ENCODE results near the gene ALDH2. TPM values are rescaled to one million over a fixed set of nuclear protein-coding genes. Genes with fewer than 3 reads are reported as not detected.
"Not testable (repeated sequence)": the region's sequence is repeated elsewhere in the genome, so short reads cannot be mapped to it uniquely, and the experiment has no call there.

ALDH2 gene
- total RNA-seq = 43.4 and 53.7 TPM in 2 replicates
- 27.2 and 27.7 TPM in 2 replicates for polyA plus RNA-seq
- 35.8 and 40.5 TPM in 2 replicates for polyA plus RNA-seq (2012)
- 19.8 and 40.5 TPM in 2 replicates for polyA minus RNA-seq (ENCODE audit: low replicate concordance)

- Histone ChIP-seq H3K9me3 (ENCODE audit: control insufficient read depth, insufficient read depth, low read depth, low read length) (no peaks in the 10 kb centered on the region), H3K4me3 (replicated peaks in 1 of 4; ENCODE audit: control extremely low read depth in 1 of 4, insufficient read depth in 1 of 4, low read depth in 3 of 4, low read length in 4 of 4) (peak within 1 kb of the TSS; percentile 24 to 80 (median 64)), H3K4me2 (ENCODE audit: extremely low read depth, insufficient read depth, low read length) (peak within 1 kb of the TSS; percentile 64), H3K27ac (ENCODE audit: insufficient read depth, low read length) (no peak within 1 kb of the TSS), H2AFZ (ENCODE audit: low read length) (peak within 1 kb of the TSS; percentile 17), H3K9ac (ENCODE audit: insufficient read depth, low read length) (peak within 1 kb of the TSS; percentile 58), H3K27me3 (ENCODE audit: control insufficient read depth, insufficient read depth, low read length) (no peaks in the 10 kb centered on the region), H4K20me1 (ENCODE audit: control insufficient read depth, extremely low read depth, insufficient read depth, low read length) (no peaks in the 10 kb centered on the region), H3K4me1 (ENCODE audit: control insufficient read depth, extremely low read depth, insufficient read depth, low read length) (peaks cover 3% of the 10 kb centered on the region), H3K36me3 (ENCODE audit: control insufficient read depth, insufficient read depth, low read length) (no peaks in the 10 kb centered on the region), H3K79me2 (ENCODE audit: control insufficient read depth, insufficient read depth, low read length) (no peaks in the 10 kb centered on the region)
- TF ChIP-seq CTCF (conservative IDR thresholded peaks at IDR 0.05 in 1 of 2, IDR thresholded peaks at IDR 0.05 in 1 of 2; ENCODE audit: low read depth in 1 of 2, low read length in 2 of 2) (no peak), EZH2 (IDR thresholded peaks at IDR 0.05; ENCODE audit: low read length, missing control alignments) (no peak)
- DNase-seq (ENCODE audit: low read depth in 2 of 2) = peak; percentile 55 to 61
These were observed at the start of gene ALDH2 for GRCh38 chr12:111766608-111767361. Gene ALDH2 (plus strand): TSS chr12:111766933. CDS start chr12:111766983, 50 bp downstream.

GRCh38 chr12:111719316-111719715 is 47.4 kb upstream of the ALDH2 start:
- not testable (repeated sequence) for H3K27me3 ChIP-seq (ENCODE audit: control insufficient read depth, insufficient read depth, low read length); H4K20me1 ChIP-seq (ENCODE audit: control insufficient read depth, extremely low read depth, insufficient read depth, low read length); H3K27ac ChIP-seq (ENCODE audit: insufficient read depth, low read length); H3K9ac ChIP-seq (ENCODE audit: insufficient read depth, low read length); H3K79me2 ChIP-seq (ENCODE audit: control insufficient read depth, insufficient read depth, low read length); H3K36me3 ChIP-seq (ENCODE audit: control insufficient read depth, insufficient read depth, low read length); H3K4me2 ChIP-seq (ENCODE audit: extremely low read depth, insufficient read depth, low read length); H3K4me1 ChIP-seq (ENCODE audit: control insufficient read depth, extremely low read depth, insufficient read depth, low read length); DNase-seq (ENCODE audit: low read depth in 2 of 2); H3K4me3 ChIP-seq (replicated peaks in 1 of 4; ENCODE audit: control extremely low read depth in 1 of 4, insufficient read depth in 1 of 4, low read depth in 3 of 4, low read length in 4 of 4); H2AFZ ChIP-seq (ENCODE audit: low read length); H3K9me3 ChIP-seq (ENCODE audit: control insufficient read depth, insufficient read depth, low read depth, low read length)

GRCh38 chr12:111720457-111720856 is 46.3 kb upstream of the ALDH2 start:
- Histone ChIP-seq H3K27ac (ENCODE audit: insufficient read depth, low read length) (no peak overlapping the region), H3K36me3 (ENCODE audit: control insufficient read depth, insufficient read depth, low read length) (peaks cover 2% of the 10 kb centered on the region), H3K4me3 (replicated peaks in 1 of 4; ENCODE audit: control extremely low read depth in 1 of 4, insufficient read depth in 1 of 4, low read depth in 3 of 4, low read length in 4 of 4) (no peak overlapping the region), H3K79me2 (ENCODE audit: control insufficient read depth, insufficient read depth, low read length) (no peaks in the 10 kb centered on the region), H3K4me2 (ENCODE audit: extremely low read depth, insufficient read depth, low read length) (no peak overlapping the region), H3K9ac (ENCODE audit: insufficient read depth, low read length) (no peak overlapping the region), H3K4me1 (ENCODE audit: control insufficient read depth, extremely low read depth, insufficient read depth, low read length) (no peaks in the 10 kb centered on the region), H3K27me3 (ENCODE audit: control insufficient read depth, insufficient read depth, low read length) (no peaks in the 10 kb centered on the region), H4K20me1 (ENCODE audit: control insufficient read depth, extremely low read depth, insufficient read depth, low read length) (no peaks in the 10 kb centered on the region), H3K9me3 (ENCODE audit: control insufficient read depth, insufficient read depth, low read depth, low read length) (no peaks in the 10 kb centered on the region), H2AFZ (ENCODE audit: low read length) (no peak overlapping the region)
- DNase-seq (ENCODE audit: low read depth in 2 of 2) = peak in 1 of 2 donors; percentile 35
- TF ChIP-seq CTCF (conservative IDR thresholded peaks at IDR 0.05 in 1 of 2, IDR thresholded peaks at IDR 0.05 in 1 of 2; ENCODE audit: low read depth in 1 of 2, low read length in 2 of 2) = no peak
- TF ChIP-seq EZH2 (IDR thresholded peaks at IDR 0.05; ENCODE audit: low read length, missing control alignments) = no peak

GRCh38 chr12:111723646-111724360 is 42.9 kb upstream of the ALDH2 start:
- not testable (repeated sequence) for H3K36me3 ChIP-seq (ENCODE audit: control insufficient read depth, insufficient read depth, low read length); H3K4me2 ChIP-seq (ENCODE audit: extremely low read depth, insufficient read depth, low read length); DNase-seq (ENCODE audit: low read depth in 2 of 2); H3K79me2 ChIP-seq (ENCODE audit: control insufficient read depth, insufficient read depth, low read length); H4K20me1 ChIP-seq (ENCODE audit: control insufficient read depth, extremely low read depth, insufficient read depth, low read length); H2AFZ ChIP-seq (ENCODE audit: low read length); H3K27ac ChIP-seq (ENCODE audit: insufficient read depth, low read length); H3K9ac ChIP-seq (ENCODE audit: insufficient read depth, low read length); H3K27me3 ChIP-seq (ENCODE audit: control insufficient read depth, insufficient read depth, low read length); H3K4me3 ChIP-seq (replicated peaks in 1 of 4; ENCODE audit: control extremely low read depth in 1 of 4, insufficient read depth in 1 of 4, low read depth in 3 of 4, low read length in 4 of 4); H3K4me1 ChIP-seq (ENCODE audit: control insufficient read depth, extremely low read depth, insufficient read depth, low read length); H3K9me3 ChIP-seq (ENCODE audit: control insufficient read depth, insufficient read depth, low read depth, low read length)
